HCT116 (cell line): ENCODE measurements around the gene ADAMTS14. TPM values are rescaled to one million over a fixed set of nuclear protein-coding genes. Genes with fewer than 3 reads are reported as not detected.

Source experiments
- ATAC-seq: fragments of 200-7000 bp; cut with Tn5 transposase; 2 replicates; pipeline ENCODE4 v1.9.1; 2020; ENCODE audit warnings: mild to moderate bottlenecking, moderate library complexity
- BruUV-seq: library from RNA; stranded (reverse); fragments of 400-500 nt; replicated peaks from 2 replicates; lab custom pipeline; 2021; lab: Mats Ljungman, UMichigan
- CTCF ChIA-PET: fragments of 300-600 bp; sonication (Branson Sonifier 250); formaldehyde crosslinking; loops from one replicate; lab custom pipeline; 2021; ENCODE audit warnings: antibody characterized with exemption; lab: Charles Lee
- POLR2A ChIA-PET: fragments of 300-600, 350-600 bp; sonication (Branson Sonifier 250); formaldehyde crosslinking; loops from one replicate; lab custom pipeline; 2021; ENCODE audit warnings: antibody characterized with exemption; lab: Charles Lee
- RAD21 ChIA-PET, 2 experiments: fragments of 300-600 bp; sonication (Branson Sonifier 250); formaldehyde crosslinking; loops; one replicate each; lab custom pipeline; 2023; ENCODE audit warnings: low total read pairs in 2 of 2; ENCODE audit not compliant: uncharacterized antibody in 2 of 2, unreplicated experiment in 2 of 2, low non-redundant PET in 1 of 2; lab: Charles Lee
- DNase-seq: peaks from one replicate; pipeline ENCODE4 v3.0.0-alpha.2; 2010; ENCODE audit warnings: low read depth, low spot score
- H2AFZ ChIP-seq: fragments of 200-600 bp; shearing (Covaris generic), sonication (generic); 2 replicates; pipeline ENCODE4 v1.6.1; 2017; ENCODE audit warnings: low read depth, mixed run types, mixed read lengths, antibody characterized with exemption, low read length; ENCODE audit not compliant: poor library complexity, severe bottlenecking
- H3K27ac ChIP-seq: 2 replicates; pipeline ENCODE4 v1.5.1; 2012; ENCODE audit warnings: low read depth, low read length
- H3K27me3 ChIP-seq: fragments of 200-600 bp; sonication (generic); 2 replicates; pipeline ENCODE4 v1.6.1; 2016; ENCODE audit warnings: mixed run types, low read length, mixed read lengths; ENCODE audit not compliant: insufficient read depth
- H3K36me3 ChIP-seq, 2 experiments: fragments of 200-500 bp in 1 of 2; fragments of 200-600 bp in 1 of 2; sonication (Bioruptor generic) in 1 of 2; sonication (generic) in 1 of 2; 2 replicates each; pipeline versions ENCODE4 v1.5.1 to v1.6.1; 2014 to 2016; ENCODE audit warnings: low read length in 2 of 2, inconsistent platforms in 1 of 2, mixed read lengths in 1 of 2, mixed run types in 1 of 2; ENCODE audit not compliant: insufficient read depth in 2 of 2, control insufficient read depth in 1 of 2
- H3K4me1 ChIP-seq, 2 experiments: fragments of 200-600 bp in 1 of 2; sonication (generic) in 1 of 2; 2 replicates each; pipeline versions ENCODE4 v1.5.1 to v1.6.1; 2012 to 2017; ENCODE audit warnings: low read length in 2 of 2, inconsistent platforms in 1 of 2, mild to moderate bottlenecking in 1 of 2, mixed read lengths in 1 of 2, mixed run types in 1 of 2, moderate library complexity in 1 of 2; ENCODE audit not compliant: insufficient read depth in 2 of 2, control insufficient read depth in 1 of 2
- H3K4me2 ChIP-seq: fragments of 200-600 bp; sonication (generic); 2 replicates; pipeline ENCODE4 v1.6.1; 2017; ENCODE audit warnings: mixed run types, low read length, mixed read lengths
- H3K4me3 ChIP-seq, 2 experiments: fragments of 200-600 bp in 1 of 2; sonication (generic) in 1 of 2; replicated peaks in 1 of 2; 2 replicates each; pipeline ENCODE4 v1.5.1; 2011 to 2016; ENCODE audit warnings: low read length in 2 of 2, control low read depth in 1 of 2, low read depth in 1 of 2, mild to moderate bottlenecking in 1 of 2, mixed read lengths in 1 of 2, mixed run types in 1 of 2
- H3K79me2 ChIP-seq: fragments of 200-600 bp; sonication (generic); 2 replicates; pipeline ENCODE4 v1.6.1; 2017; ENCODE audit warnings: mild to moderate bottlenecking, mixed run types, low read length, moderate library complexity, mixed read lengths; ENCODE audit not compliant: insufficient read depth
- H3K9ac ChIP-seq: fragments of 200-600 bp; sonication (generic); 2 replicates; pipeline ENCODE4 v1.6.1; 2016; ENCODE audit warnings: low read length, mixed read lengths
- H3K9me2 ChIP-seq: fragments of 200-600 bp; sonication (generic), shearing (Covaris generic); 2 replicates; pipeline ENCODE4 v1.6.1; 2017; ENCODE audit warnings: mixed run types, mild to moderate bottlenecking, moderate library complexity; ENCODE audit not compliant: insufficient read depth
- H3K9me3 ChIP-seq, 2 experiments: fragments of 200-500 bp in 1 of 2; fragments of 200-600 bp in 1 of 2; sonication (Bioruptor generic) in 1 of 2; sonication (generic) in 1 of 2; 2 replicates each; pipeline ENCODE4 v1.6.1; 2014 to 2017; ENCODE audit warnings: low read length in 2 of 2, mixed read lengths in 2 of 2, inconsistent platforms in 1 of 2, low read depth in 1 of 2, mild to moderate bottlenecking in 1 of 2, mixed run types in 1 of 2, moderate library complexity in 1 of 2; ENCODE audit not compliant: control insufficient read depth in 1 of 2, insufficient read depth in 1 of 2
- H4K20me1 ChIP-seq: fragments of 200-600 bp; sonication (generic), shearing (Covaris generic); 2 replicates; pipeline ENCODE4 v1.6.1; 2017; ENCODE audit warnings: mixed run types, mild to moderate bottlenecking, moderate library complexity; ENCODE audit not compliant: insufficient read depth
- CEBPB ChIP-seq: IDR thresholded peaks from 2 replicates; pipeline ENCODE4 v1.6.1; 2012; ENCODE audit warnings: low read depth
- EGR1 ChIP-seq: IDR thresholded peaks from 2 replicates; pipeline ENCODE4 v1.6.1; 2012; ENCODE audit warnings: low read depth
- ELF1 ChIP-seq: IDR thresholded peaks from 2 replicates; pipeline ENCODE4 v1.6.1; 2012; ENCODE audit warnings: low read depth, borderline replicate concordance
- EZH2 ChIP-seq: fragments of 200-600 bp; sonication (generic); IDR thresholded peaks from 2 replicates; pipeline ENCODE4 v1.6.1; 2017; ENCODE audit warnings: antibody characterized with exemption, mixed run types
- EZH2phosphoT487 ChIP-seq: fragments of 200-600 bp; IDR thresholded peaks from 2 replicates; pipeline ENCODE4 v1.6.1; 2018; ENCODE audit warnings: antibody characterized with exemption, borderline replicate concordance
- JUND ChIP-seq: IDR thresholded peaks from 2 replicates; pipeline ENCODE4 v1.6.1; 2012
- RAD21 ChIP-seq: IDR thresholded peaks from 2 replicates; pipeline ENCODE4 v1.6.1; 2012; ENCODE audit warnings: low read depth, mild to moderate bottlenecking
- SIN3A ChIP-seq: IDR thresholded peaks from 2 replicates; pipeline ENCODE4 v1.6.1; 2012; ENCODE audit warnings: low read depth
- SP1 ChIP-seq: IDR thresholded peaks from 2 replicates; pipeline ENCODE4 v1.6.1; 2012; ENCODE audit warnings: low read depth
- SRF ChIP-seq: IDR thresholded peaks from 2 replicates; pipeline ENCODE4 v1.6.1; 2012; ENCODE audit warnings: low read depth
- TCF7L2 ChIP-seq: IDR thresholded peaks from 2 replicates; pipeline ENCODE4 v1.7.0; 2011; ENCODE audit warnings: borderline replicate concordance, inconsistent platforms; ENCODE audit not compliant: insufficient read depth, insufficient read length; ENCODE audit errors: extremely low read depth
- ZBTB33 ChIP-seq: IDR thresholded peaks from 2 replicates; pipeline ENCODE4 v1.6.1; 2011; ENCODE audit warnings: mild to moderate bottlenecking, low read length, moderate library complexity; ENCODE audit not compliant: insufficient replicate concordance; ENCODE audit errors: extremely low read depth
- ZFX ChIP-seq: fragments of 450-650 bp; IDR thresholded peaks from 2 replicates; pipeline ENCODE4 v1.6.1; 2017
- ZNF274 ChIP-seq: fragments of 200-500 bp; sonication (Bioruptor generic); IDR thresholded peaks from 2 replicates; pipeline ENCODE4 v1.6.1; 2014; ENCODE audit warnings: mild to moderate bottlenecking, low read depth, low read length, inconsistent platforms
- intact Hi-C: fragments of 100-400 bp; cut with micrococcal nuclease; formaldehyde crosslinking; loops from 2 replicates; pipeline ENCODE4 v1.10.0; 2022
- total RNA-seq: library from RNA; stranded (reverse); gene quantifications from one replicate; pipeline ENCODE4 v1.2.1, GENCODE V29; 2021; ENCODE audit not compliant: unreplicated experiment
- TF ChIP-seq, protein P1 (sequence below): IDR thresholded peaks from 2 replicates; pipeline ENCODE4 v1.6.1; 2012; ENCODE audit warnings: low read depth
- TF ChIP-seq, protein P2 (sequence below): IDR thresholded peaks from 2 replicates; pipeline ENCODE4 v1.6.1; 2012

Gene ADAMTS14
- total RNA-seq, 1 experiment from 2014 or later: 13.2 TPM

DNA sequence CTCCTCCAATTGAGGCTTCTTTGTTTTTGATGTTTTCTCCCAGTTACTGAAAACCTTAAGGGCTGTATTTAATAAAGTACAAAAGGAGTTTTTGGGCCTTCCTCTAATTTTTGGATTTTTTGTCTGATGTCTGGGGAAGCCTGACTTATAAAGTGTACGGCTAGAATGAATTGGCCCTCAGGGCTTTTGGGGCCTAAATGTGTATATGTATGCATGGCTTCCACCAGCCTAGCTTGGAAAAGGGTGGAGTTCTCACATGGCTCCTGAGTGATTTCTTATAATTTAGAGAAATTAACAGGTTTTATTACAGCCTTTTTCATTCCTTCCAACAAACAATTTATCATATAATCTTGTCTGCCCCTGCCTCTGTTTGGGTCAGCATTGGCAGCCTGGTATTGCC, 123.3 kb downstream of the ADAMTS14 start:
- no peak overlapping the region for H2AFZ ChIP-seq
- no peaks in the 10 kb centered on the region for H3K36me3 ChIP-seq
- no peak for ATAC-seq
- intact Hi-C loops: no loop called here
- TF ChIP-seq EZH2: no peak
- TF ChIP-seq SP1: no peak
- TF ChIP-seq JUND: no peak
- TF ChIP-seq, protein P1, sequence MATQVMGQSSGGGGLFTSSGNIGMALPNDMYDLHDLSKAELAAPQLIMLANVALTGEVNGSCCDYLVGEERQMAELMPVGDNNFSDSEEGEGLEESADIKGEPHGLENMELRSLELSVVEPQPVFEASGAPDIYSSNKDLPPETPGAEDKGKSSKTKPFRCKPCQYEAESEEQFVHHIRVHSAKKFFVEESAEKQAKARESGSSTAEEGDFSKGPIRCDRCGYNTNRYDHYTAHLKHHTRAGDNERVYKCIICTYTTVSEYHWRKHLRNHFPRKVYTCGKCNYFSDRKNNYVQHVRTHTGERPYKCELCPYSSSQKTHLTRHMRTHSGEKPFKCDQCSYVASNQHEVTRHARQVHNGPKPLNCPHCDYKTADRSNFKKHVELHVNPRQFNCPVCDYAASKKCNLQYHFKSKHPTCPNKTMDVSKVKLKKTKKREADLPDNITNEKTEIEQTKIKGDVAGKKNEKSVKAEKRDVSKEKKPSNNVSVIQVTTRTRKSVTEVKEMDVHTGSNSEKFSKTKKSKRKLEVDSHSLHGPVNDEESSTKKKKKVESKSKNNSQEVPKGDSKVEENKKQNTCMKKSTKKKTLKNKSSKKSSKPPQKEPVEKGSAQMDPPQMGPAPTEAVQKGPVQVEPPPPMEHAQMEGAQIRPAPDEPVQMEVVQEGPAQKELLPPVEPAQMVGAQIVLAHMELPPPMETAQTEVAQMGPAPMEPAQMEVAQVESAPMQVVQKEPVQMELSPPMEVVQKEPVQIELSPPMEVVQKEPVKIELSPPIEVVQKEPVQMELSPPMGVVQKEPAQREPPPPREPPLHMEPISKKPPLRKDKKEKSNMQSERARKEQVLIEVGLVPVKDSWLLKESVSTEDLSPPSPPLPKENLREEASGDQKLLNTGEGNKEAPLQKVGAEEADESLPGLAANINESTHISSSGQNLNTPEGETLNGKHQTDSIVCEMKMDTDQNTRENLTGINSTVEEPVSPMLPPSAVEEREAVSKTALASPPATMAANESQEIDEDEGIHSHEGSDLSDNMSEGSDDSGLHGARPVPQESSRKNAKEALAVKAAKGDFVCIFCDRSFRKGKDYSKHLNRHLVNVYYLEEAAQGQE: no peak
- no peak for TF ChIP-seq ZFX
- no peak for TF ChIP-seq ZBTB33
- no peak for TF ChIP-seq TCF7L2
- no peak for TF ChIP-seq EGR1
- TF ChIP-seq RAD21: no peak
- no peak for TF ChIP-seq ELF1
- no peak for TF ChIP-seq SIN3A
- no peak for TF ChIP-seq SRF
- TF ChIP-seq, protein P2, sequence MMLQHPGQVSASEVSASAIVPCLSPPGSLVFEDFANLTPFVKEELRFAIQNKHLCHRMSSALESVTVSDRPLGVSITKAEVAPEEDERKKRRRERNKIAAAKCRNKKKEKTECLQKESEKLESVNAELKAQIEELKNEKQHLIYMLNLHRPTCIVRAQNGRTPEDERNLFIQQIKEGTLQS: no peak
- TF ChIP-seq EZH2phosphoT487: no peak
- TF ChIP-seq ZNF274: no peak
- TF ChIP-seq CEBPB: no peak
- TF ChIP-seq, all 23 proteins: peak for 0
- no peaks in the 10 kb centered on the region for H3K79me2 ChIP-seq
- ChIA-PET RAD21 (no interaction called here), POLR2A (no interaction called here), CTCF (no interaction called here)
- H3K4me2 ChIP-seq: no peak overlapping the region
- no peaks in the 10 kb centered on the region for H4K20me1 ChIP-seq
- no peaks in the 10 kb centered on the region for H3K27me3 ChIP-seq
- no peaks in the 10 kb centered on the region for H3K4me1 ChIP-seq
- H3K4me3 ChIP-seq: no peak overlapping the region
- BruUV-seq: no TSS peak
- H3K9ac ChIP-seq: no peak overlapping the region
- H3K9me3 ChIP-seq: no peaks in the 10 kb centered on the region
- DNase-seq: no peak
- H3K27ac ChIP-seq: no peak overlapping the region
- no peaks in the 10 kb centered on the region for H3K9me2 ChIP-seq
